OCI-LY1 (cell line): ENCODE measurements around the gene PNPLA8.
"Not testable (repeated sequence)": the region's sequence is repeated elsewhere in the genome, so short reads cannot be mapped to it uniquely, and the experiment has no call there.

Source experiments
- H2AFZ ChIP-seq: fragments of 200-600 bp; sonication (generic), shearing (Covaris generic); 2 replicates; pipeline ENCODE4 v1.6.0; 2014; ENCODE audit warnings: antibody characterized with exemption, mild to moderate bottlenecking, low read length
- H3F3A ChIP-seq: fragments of 200-600 bp; sonication (generic), shearing (Covaris generic); 2 replicates; pipeline ENCODE4 v1.6.0; 2014; ENCODE audit warnings: mild to moderate bottlenecking, antibody characterized with exemption, low read length, moderate library complexity; ENCODE audit not compliant: insufficient read depth
- H3K27ac ChIP-seq: fragments of 200-600 bp; sonication (generic); 2 replicates; pipeline ENCODE4 v1.5.1; 2014; ENCODE audit warnings: low read length, mixed run types, mild to moderate bottlenecking, low read depth; ENCODE audit not compliant: poor library complexity, severe bottlenecking
- H3K27me3 ChIP-seq: fragments of 200-600 bp; sonication (generic); 2 replicates; pipeline ENCODE4 v1.6.0; 2014; ENCODE audit warnings: antibody characterized with exemption, mild to moderate bottlenecking, low read length, moderate library complexity; ENCODE audit not compliant: insufficient read depth
- H3K36me3 ChIP-seq: fragments of 200-600 bp; sonication (generic); 2 replicates; pipeline ENCODE4 v1.6.1; 2014; ENCODE audit warnings: mild to moderate bottlenecking, antibody characterized with exemption, low read length, moderate library complexity, mixed read lengths; ENCODE audit not compliant: insufficient read depth
- H3K4me1 ChIP-seq: fragments of 200-600 bp; sonication (generic); 2 replicates; pipeline ENCODE4 v1.5.1; 2014; ENCODE audit warnings: mild to moderate bottlenecking, low read length, moderate library complexity; ENCODE audit not compliant: insufficient read depth, severe bottlenecking
- H3K4me2 ChIP-seq: fragments of 200-600 bp; sonication (generic), shearing (Covaris generic); 2 replicates; pipeline ENCODE4 v1.6.1; 2014; ENCODE audit warnings: low read length
- H3K4me3 ChIP-seq: fragments of 200-600 bp; sonication (generic); 2 replicates; pipeline ENCODE4 v1.5.1; 2014; ENCODE audit warnings: low read length, low read depth, mild to moderate bottlenecking, mixed read lengths; ENCODE audit not compliant: poor library complexity, severe bottlenecking
- H3K79me2 ChIP-seq: fragments of 200-600 bp; shearing (Covaris generic); 2 replicates; pipeline ENCODE4 v1.6.1; 2016; ENCODE audit warnings: mixed run types, low read length, mixed read lengths; ENCODE audit not compliant: insufficient read depth
- H3K9ac ChIP-seq: fragments of 200-600 bp; sonication (generic), shearing (Covaris generic); 2 replicates; pipeline ENCODE4 v1.6.1; 2014; ENCODE audit warnings: mild to moderate bottlenecking, low read length, mixed read lengths
- H3K9me2 ChIP-seq: fragments of 200-600 bp; sonication (generic), shearing (Covaris generic); 2 replicates; pipeline ENCODE4 v1.6.1; 2014; ENCODE audit warnings: low read depth, mild to moderate bottlenecking, low read length, mixed read lengths
- H3K9me3 ChIP-seq: fragments of 200-600 bp; shearing (Covaris generic); 2 replicates; pipeline ENCODE4 v1.6.1; 2014; ENCODE audit warnings: low read length, mixed read lengths
- H4K20me1 ChIP-seq: fragments of 200-600 bp; sonication (generic), shearing (Covaris generic); 2 replicates; pipeline ENCODE4 v1.6.0; 2016; ENCODE audit warnings: mild to moderate bottlenecking, low read length; ENCODE audit not compliant: insufficient read depth
- CTCF ChIP-seq: fragments of 200-600 bp; sonication (generic), shearing (Covaris generic); IDR thresholded peaks from 2 replicates; pipeline ENCODE4 v1.5.1; 2017; ENCODE audit warnings: mild to moderate bottlenecking, antibody characterized with exemption, low read length, moderate library complexity, mixed read lengths
- EZH2 ChIP-seq: fragments of 200-600 bp; sonication (generic), shearing (Covaris generic); IDR thresholded peaks from 2 replicates; pipeline ENCODE4 v1.8.0; 2017; ENCODE audit warnings: borderline replicate concordance, mixed run types, mild to moderate bottlenecking, antibody characterized with exemption, low read length, moderate library complexity, mixed read lengths

Gene PNPLA8

DNA sequence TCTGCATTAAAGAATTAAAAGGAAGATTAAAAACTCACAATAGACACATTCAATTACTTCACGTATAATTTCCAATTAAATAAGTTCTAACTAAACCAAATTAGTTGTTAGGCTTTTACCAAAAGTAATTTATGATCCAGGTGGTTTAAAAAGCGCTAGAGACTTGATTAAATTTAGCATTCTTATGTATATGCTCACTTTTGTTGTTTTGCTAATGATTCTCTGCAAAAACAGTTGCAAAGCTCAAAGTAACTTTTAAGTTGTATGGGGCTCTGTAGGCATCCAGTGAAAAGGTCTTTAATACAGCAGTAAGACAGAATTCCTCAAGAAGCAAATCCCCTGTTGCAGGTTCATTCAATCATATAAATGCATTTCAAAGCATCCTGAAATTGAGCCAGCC is 15.5 kb upstream of the PNPLA8 start:
- Histone ChIP-seq H3K27me3 (no peaks in the 10 kb centered on the region), H3K27ac (no peak overlapping the region), H2AFZ (no peak overlapping the region), H3K9ac (no peak overlapping the region), H3K4me1 (no peaks in the 10 kb centered on the region), H3K4me2 (no peak overlapping the region), H3K36me3 (no peaks in the 10 kb centered on the region), H3K79me2 (no peaks in the 10 kb centered on the region), H3F3A (no peaks in the 10 kb centered on the region), H3K9me2 (no peaks in the 10 kb centered on the region), H4K20me1 (no peaks in the 10 kb centered on the region), H3K9me3 (no peaks in the 10 kb centered on the region), H3K4me3 (no peak overlapping the region)
- TF ChIP-seq EZH2 (no peak), CTCF (no peak)

DNA sequence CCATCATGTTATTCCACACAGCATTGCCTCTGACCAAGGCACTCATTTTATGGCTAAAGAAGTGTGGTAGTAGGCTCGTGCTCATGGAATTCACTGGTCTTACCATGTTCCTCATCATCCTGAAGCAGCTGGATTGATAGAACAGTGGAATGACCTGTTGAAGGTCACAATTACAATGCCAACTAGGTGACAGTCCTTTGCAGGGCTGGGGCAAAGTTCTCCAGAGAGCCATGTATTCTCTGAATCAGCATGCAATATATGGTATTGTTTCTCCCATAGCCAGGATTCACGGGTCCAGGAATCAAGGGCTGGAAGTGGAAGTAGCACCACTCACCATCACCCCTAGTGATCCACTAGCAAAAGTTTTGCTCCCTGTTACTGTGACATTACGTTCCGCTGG is 12.8 kb upstream of the PNPLA8 start:
- not testable (repeated sequence) for H4K20me1 ChIP-seq, H3K4me1 ChIP-seq, H3K4me3 ChIP-seq, H3K9me3 ChIP-seq, H2AFZ ChIP-seq, H3K27me3 ChIP-seq, H3K79me2 ChIP-seq, H3K9ac ChIP-seq, H3K27ac ChIP-seq, H3F3A ChIP-seq, H3K9me2 ChIP-seq, H3K36me3 ChIP-seq, H3K4me2 ChIP-seq

DNA sequence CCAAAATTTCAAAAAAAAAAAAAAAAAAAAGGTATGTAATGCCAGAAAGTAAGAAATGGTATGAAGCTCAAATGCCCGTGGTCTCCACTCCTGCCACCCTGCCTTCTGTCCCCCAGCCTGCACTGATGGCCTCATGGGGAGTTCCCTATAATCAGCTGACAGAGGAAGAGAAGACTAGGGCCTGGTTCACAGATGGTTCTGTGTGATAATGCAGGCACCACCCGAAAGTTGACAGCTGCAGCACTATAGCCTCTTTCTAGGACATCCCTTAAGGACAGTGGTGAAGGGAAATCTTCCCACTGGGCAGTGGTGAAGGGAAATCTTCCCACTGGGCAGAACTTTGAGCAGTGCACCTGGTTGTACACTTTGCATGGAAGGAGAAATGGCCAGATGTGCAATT is 12.3 kb upstream of the PNPLA8 start:
- H3K79me2 ChIP-seq, H3K27me3 ChIP-seq, H3K4me1 ChIP-seq, H3K36me3 ChIP-seq, H4K20me1 ChIP-seq, H3K9ac ChIP-seq, H3F3A ChIP-seq, H3K27ac ChIP-seq, H3K9me2 ChIP-seq, H2AFZ ChIP-seq, H3K4me2 ChIP-seq, H3K9me3 ChIP-seq, H3K4me3 ChIP-seq: not testable (repeated sequence)

DNA sequence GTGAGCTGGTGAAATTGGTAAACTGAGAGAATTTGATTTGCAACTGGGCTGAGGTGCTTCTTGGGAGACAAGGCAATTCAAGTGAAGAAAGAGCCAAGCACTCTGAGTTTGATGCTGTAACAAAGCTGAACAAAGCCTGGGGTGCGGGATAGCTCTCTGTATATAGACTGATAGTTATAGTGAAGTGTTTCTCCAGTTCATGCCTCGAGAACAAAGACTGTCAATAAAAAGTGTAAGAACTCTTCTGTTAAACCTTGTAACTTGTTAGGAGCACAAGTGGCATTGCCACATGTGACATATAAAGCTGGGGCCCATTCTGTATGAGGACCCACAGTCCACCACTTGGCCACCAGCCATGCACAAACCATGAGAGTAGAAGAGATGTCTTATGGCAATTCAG is 11.3 kb upstream of the PNPLA8 start:
- Histone ChIP-seq H3K4me3 (no peak overlapping the region), H4K20me1 (no peaks in the 10 kb centered on the region), H3K4me1 (peaks cover 13% of the 10 kb centered on the region), H2AFZ (no peak overlapping the region), H3K36me3 (no peaks in the 10 kb centered on the region), H3K27me3 (no peaks in the 10 kb centered on the region), H3K9me3 (no peaks in the 10 kb centered on the region), H3K27ac (no peak overlapping the region), H3K4me2 (no peak overlapping the region), H3F3A (no peaks in the 10 kb centered on the region), H3K9ac (no peak overlapping the region), H3K79me2 (no peaks in the 10 kb centered on the region), H3K9me2 (no peaks in the 10 kb centered on the region)
- no peak for TF ChIP-seq EZH2
- TF ChIP-seq CTCF, result no peak
